ENCODE results near the gene MICAL3. TPM values are rescaled to one million over a fixed set of nuclear protein-coding genes. Genes with fewer than 3 reads are reported as not detected.

Gene MICAL3
- total and polyA plus RNA-seq, 2 of the 8 experiments (the other 6 are each of a cell fraction or from before 2014, with no cell fraction given): 8.3 to 41.8 TPM

DNA sequence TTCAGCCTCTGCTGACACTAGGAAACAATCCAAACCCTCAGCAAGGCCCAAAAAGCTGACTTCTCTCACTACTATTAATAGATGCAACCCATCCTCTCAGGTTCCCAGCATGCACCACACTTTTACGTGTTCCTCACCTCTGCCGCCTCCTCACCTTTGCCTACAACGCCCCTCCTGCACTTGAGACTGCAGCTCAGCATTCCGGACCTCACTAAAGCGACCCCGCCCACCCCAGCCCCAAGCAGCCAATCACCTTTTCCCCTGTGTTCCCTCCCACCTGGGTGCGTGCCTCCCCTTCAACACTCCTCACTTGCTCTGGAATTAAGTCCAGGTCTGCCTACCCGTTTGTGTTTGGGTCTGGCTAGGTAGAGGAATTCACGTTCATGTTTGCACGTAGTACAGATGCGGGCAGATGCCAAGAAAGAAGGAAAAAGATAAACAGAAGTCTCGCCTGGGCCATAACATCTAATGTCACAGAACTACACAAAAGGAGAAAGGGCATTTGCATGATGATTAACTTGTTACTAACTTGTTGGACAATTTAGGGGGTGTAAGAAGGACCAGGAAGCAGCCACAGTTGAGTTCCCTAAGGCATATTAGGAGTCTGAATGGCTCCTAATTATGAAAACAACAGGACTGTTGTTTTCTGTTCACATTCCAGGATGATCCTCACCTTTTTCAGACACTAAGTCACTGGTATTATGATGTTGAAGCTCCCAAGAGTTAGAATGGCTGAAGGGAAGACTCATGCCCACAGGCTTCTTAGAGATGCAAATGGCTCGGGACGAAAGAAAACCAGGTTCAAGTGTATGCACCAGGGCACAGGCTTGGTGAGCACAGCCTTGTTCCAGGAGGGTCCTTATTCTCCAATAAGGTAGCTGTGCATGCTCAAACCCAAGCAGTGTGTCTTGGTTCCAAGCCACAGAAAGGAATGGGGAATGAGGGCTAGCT lies 102.2 kb downstream of the MICAL3 start (continued):
- TF ChIP-seq CHD7 (IDR thresholded peaks at IDR 0.05; ENCODE audit: insufficient replicate concordance, low read length): no peak
- peak; percentile 23; the same call in 1 of the 2 replicates for TF ChIP-seq YY1 (IDR thresholded peaks at IDR 0.05; ENCODE audit: low read depth, low read length)
- TF ChIP-seq, protein P1, sequence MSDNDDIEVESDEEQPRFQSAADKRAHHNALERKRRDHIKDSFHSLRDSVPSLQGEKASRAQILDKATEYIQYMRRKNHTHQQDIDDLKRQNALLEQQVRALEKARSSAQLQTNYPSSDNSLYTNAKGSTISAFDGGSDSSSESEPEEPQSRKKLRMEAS (IDR thresholded peaks at IDR 0.05): peak; percentile 39; the same call in 1 of the 2 replicates
- TF ChIP-seq CEBPB (IDR thresholded peaks at IDR 0.05; ENCODE audit: low read depth, low read length): no peak
- peak; percentile 52 for TF ChIP-seq ASH2L (IDR thresholded peaks at IDR 0.05; ENCODE audit: low read length)
- TF ChIP-seq, protein P2, sequence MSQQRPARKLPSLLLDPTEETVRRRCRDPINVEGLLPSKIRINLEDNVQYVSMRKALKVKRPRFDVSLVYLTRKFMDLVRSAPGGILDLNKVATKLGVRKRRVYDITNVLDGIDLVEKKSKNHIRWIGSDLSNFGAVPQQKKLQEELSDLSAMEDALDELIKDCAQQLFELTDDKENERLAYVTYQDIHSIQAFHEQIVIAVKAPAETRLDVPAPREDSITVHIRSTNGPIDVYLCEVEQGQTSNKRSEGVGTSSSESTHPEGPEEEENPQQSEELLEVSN (IDR thresholded peaks at IDR 0.05): peak; percentile 42; the same call in 1 of the 2 replicates
